HG03575 (cell line): Measurements from ENCODE around the gene ISG20.

Experiments
- ATAC-seq: cut with Tn5 transposase; IDR thresholded peaks from one replicate; pipeline ENCODE4 v1.9.1; 2021; ENCODE audit not compliant: unreplicated experiment, insufficient number of reproducible peaks, low FRiP score; ENCODE audit errors: extremely low read depth

Gene ISG20

DNA sequence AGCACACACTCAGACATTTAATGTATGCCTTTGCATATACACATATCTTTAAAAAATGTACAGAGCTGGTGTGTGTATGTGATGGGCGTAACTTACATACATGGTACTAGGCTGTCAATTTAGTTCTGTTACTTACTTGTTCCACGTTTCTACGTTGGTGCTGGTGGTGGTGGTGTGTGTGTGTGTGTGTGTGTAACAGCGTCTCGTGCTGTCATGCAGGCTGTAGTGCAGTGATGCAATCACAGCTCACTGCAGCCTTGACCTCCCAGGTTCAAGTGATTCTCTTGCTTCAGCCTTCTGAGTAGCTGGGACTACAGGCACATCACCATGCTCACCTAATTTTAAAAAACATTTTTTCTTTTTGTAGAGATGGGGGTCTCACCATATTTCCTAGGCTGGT is 64.2 kb downstream of the ISG20 start:
- ATAC-seq = no peak

DNA sequence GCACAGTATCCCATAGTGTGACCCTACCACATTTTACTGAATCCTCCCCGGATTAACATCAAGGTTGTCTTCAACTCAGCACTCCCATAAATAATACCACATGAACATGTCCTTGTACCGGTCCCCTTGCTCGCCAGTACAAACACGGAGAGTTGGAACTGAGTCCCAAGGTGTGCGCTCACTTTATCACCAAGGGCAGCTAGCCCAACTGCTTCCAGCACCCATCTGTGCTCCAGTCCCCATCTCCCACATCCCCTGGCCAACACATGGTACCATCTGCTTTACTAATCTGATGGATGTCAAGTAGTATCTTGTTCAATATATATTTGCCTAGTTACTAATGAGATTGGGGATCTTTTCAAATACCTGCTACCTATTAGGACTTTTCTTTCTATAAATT is 64.7 kb downstream of the ISG20 start:
- ATAC-seq = no peak

DNA sequence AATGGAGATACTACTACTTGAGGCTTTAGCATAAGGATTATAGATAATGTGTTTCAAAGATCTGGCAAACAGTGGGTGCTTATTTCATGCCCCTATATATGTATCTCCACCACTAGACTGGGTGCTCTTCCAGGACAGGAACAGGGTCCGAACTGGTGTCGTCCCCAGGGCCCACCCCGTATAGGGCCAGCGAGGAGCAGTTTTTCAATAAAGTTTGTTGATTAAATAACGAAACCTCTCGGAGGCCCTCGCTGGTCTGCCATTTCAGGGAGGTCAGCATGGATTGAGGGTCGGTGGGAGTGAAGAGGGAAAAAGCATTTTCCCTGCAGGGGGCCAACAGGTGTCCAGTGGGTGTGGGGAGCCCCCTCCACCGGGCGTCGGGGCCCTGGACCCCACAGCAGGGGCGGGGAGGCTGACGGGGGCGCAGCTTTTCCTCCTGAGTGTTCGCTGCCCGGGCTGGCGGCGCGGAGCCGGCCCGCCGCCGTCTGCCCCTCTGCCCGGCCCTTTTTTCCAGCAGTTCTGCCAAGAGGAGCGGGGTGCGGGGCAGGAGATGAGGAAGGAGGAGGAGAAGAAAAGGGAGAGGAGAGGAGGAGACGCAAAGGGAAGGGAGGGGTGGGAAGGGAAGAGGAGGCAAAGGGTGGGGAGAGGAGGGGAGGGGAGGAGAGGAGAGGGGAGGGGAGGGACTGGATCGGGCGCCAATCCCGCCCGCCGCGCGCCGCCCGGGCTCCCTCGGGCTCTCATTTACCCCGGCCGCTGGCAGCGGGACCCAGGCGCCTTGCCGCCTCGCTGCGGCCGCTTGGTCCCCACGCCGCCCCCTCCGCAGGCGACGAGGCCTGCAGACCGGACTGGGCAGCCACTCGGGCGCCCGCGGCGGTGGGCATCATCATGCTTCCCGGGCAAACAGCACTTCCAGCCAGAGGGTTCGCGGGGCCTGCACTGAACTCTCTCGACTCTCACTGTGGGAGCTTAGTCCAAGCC is 66.3 kb downstream of the ISG20 start:
- no peak for ATAC-seq

DNA sequence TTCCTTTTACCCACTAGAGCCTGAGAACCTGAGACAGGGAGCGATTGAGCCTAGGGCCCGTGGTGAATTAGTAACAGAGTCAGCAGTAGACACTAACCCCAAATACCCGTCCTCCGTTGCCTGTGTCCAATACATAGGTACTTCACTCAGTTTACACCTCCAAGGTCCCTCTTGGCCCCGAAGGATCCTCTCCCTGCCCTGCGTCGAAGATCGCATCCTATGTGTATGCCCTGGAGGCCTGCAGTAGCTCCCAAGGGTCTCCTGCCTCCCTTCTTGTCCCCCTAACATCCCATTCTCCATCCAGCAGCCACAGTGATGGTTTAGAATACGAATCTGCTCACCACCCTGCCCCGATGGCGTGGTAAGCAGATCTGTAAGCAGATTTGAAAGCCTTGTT is 67.0 kb downstream of the ISG20 start:
- no peak for ATAC-seq
